A673 (cell line): ENCODE measurements around the gene MMEL1. TPM values are rescaled to one million over a fixed set of nuclear protein-coding genes. Genes with fewer than 3 reads are reported as not detected.

ENCODE experiments used
- BruUV-seq: library from RNA; stranded (reverse); fragments of 400-500 nt; replicated peaks from 2 replicates; lab custom pipeline; 2021; lab: Mats Ljungman, UMichigan
- CTCF ChIA-PET: fragments of 300-600 bp; sonication (Branson Sonifier 250); formaldehyde crosslinking; loops from one replicate; lab custom pipeline; 2022; ENCODE audit warnings: antibody characterized with exemption; lab: Charles Lee
- POLR2A ChIA-PET: fragments of 300-600 bp; sonication (Branson Sonifier 250); formaldehyde crosslinking; loops from one replicate; lab custom pipeline; 2022; ENCODE audit warnings: antibody characterized with exemption; ENCODE audit not compliant: low non-redundant PET; lab: Charles Lee
- DNase-seq: peaks from one replicate; pipeline ENCODE4 v3.0.0-alpha.2; 2015; ENCODE audit warnings: low spot score
- H3K27ac ChIP-seq: fragments of 200-600 bp; sonication (generic); 2 replicates; pipeline ENCODE4 v1.5.1; 2016; ENCODE audit warnings: mixed run types, low read depth, mild to moderate bottlenecking, mixed read lengths, antibody characterized with exemption, low read length; ENCODE audit not compliant: poor library complexity, severe bottlenecking
- H3K27me3 ChIP-seq: fragments of 200-600 bp; sonication (generic); replicated peaks from 2 replicates; pipeline ENCODE4 v1.6.1; 2017; ENCODE audit warnings: mixed run types, low read depth, mild to moderate bottlenecking, mixed read lengths, antibody characterized with exemption, low read length; ENCODE audit not compliant: insufficient read depth, poor library complexity
- H3K36me3 ChIP-seq: fragments of 200-600 bp; sonication (generic); 2 replicates; pipeline ENCODE4 v1.6.1; 2016; ENCODE audit warnings: mixed run types, mild to moderate bottlenecking, mixed read lengths, antibody characterized with exemption, low read length; ENCODE audit not compliant: insufficient read depth, poor library complexity, severe bottlenecking
- H3K4me1 ChIP-seq: fragments of 200-600 bp; sonication (generic); 2 replicates; pipeline ENCODE4 v1.6.1; 2017; ENCODE audit warnings: mixed run types, mild to moderate bottlenecking, mixed read lengths, antibody characterized with exemption, low read length; ENCODE audit not compliant: insufficient read depth, poor library complexity, severe bottlenecking
- H3K4me3 ChIP-seq: fragments of 200-600 bp; sonication (generic); 2 replicates; pipeline ENCODE4 v1.5.1; 2016; ENCODE audit warnings: low read depth, mixed run types, mild to moderate bottlenecking, mixed read lengths, low read length; ENCODE audit not compliant: poor library complexity, severe bottlenecking
- H3K9me3 ChIP-seq: fragments of 200-600 bp; sonication (generic); 2 replicates; pipeline ENCODE4 v1.6.1; 2016; ENCODE audit warnings: mixed run types, low read depth, mild to moderate bottlenecking, mixed read lengths, antibody characterized with exemption, low read length; ENCODE audit not compliant: poor library complexity, severe bottlenecking
- CTCF ChIP-seq: fragments of 300-800, 200-600 bp; sonication (generic); conservative IDR thresholded peaks from 2 replicates; pipeline ENCODE4 v1.5.1; 2017; ENCODE audit warnings: low read depth, mild to moderate bottlenecking, antibody characterized with exemption, low read length, moderate library complexity, mixed read lengths
- EZH2 ChIP-seq: fragments of 200-600 bp; sonication (generic); IDR thresholded peaks from 2 replicates; pipeline ENCODE4 v1.6.1; 2017; ENCODE audit warnings: borderline replicate concordance, low read depth, mild to moderate bottlenecking, mixed read lengths, antibody characterized with exemption, low read length; ENCODE audit not compliant: poor library complexity, severe bottlenecking
- intact Hi-C: fragments of 100-400 bp; cut with micrococcal nuclease; formaldehyde crosslinking; loops from one replicate; pipeline ENCODE4 v1.10.0; 2022; ENCODE audit not compliant: unreplicated experiment
- total RNA-seq: library from RNA; stranded (reverse); gene quantifications from 2 replicates; pipeline ENCODE4 v1.2.3, GENCODE V29; 2021

MMEL1 gene
- total RNA-seq, 1 experiment from 2014 or later, result not detected

DNA sequence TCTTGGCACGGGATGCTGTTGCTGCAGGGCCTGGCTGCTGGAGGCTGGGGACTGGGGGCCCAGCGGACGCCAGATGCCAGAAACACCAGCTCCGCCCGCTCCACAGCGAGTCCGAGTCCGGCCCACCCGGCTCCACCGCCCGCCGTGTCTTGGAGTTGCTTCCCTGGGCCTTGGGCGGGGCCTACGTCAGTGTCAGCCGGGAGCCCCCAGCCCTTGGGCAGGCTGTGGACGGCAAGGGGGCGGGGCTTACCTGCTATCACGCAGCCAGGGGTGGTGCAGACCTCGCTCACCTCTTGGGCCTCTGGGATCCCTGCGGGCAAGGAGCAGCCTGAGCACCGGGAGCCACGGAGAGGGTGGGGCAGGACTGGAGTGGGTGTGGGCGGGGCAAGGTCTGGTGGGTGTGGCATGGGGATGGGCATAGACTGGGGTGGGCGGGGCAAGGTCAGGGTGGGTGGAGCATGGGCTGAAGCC lies 21.8 kb downstream of the MMEL1 start:
- Histone ChIP-seq H3K9me3 (no peaks in the 10 kb centered on the region), H3K36me3 (no peaks in the 10 kb centered on the region), H3K4me1 (no peaks in the 10 kb centered on the region), H3K4me3 (peak overlapping the region; percentile 9), H3K27me3 (no peaks in the 10 kb centered on the region), H3K27ac (no peak overlapping the region)
- ChIA-PET POLR2A (no interaction called here), CTCF (no interaction called here)
- intact Hi-C loops, result no loop called here
- peak; percentile 35 for DNase-seq
- TF ChIP-seq CTCF (no peak), EZH2 (no peak)
- BruUV-seq, result no TSS peak

DNA sequence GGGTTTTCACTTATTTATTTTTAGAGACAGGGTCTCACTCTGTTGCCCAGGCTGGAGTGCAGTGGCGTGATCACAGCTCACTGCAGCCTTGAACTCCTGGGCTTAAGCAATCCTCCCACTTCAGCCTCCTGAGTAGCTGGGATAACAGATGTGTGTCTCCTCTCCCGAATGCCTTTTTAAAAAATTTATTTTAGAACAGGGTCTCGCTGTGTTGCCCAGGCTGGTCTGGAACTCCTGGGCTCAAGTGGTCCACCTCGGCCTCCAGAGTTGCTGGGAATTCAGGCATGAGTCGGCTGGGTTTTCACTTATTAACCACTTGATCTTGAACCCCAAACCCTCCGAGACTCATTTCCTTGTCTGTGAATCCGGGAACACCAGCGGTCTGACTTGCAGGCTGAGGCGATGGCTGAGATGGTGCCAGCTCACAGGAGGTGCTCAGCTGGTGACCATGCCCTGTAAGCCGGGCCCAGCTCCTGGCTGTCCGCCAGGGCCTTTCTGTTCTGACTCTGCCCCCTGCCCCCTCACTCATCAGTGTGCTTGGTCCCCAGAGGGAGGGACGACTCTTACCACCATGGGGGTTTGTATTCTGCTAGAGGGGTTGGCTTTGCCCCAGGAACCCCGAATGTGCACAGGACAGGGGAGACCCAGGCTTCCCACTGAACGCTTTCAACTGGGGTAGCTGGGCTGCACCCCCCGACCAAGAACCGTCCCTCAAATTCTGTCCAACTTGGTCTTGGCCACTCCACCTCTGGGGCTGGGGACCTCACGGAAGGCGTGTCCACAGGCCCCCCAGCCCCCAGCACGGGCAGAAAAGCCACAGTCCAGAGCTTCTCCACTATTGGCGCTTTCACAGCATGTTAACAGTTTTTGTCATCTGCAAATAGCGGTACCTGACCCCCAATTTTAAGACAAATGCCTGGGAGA lies 22.5 kb downstream of the MMEL1 start:
- H3K9me3 ChIP-seq, result no peaks in the 10 kb centered on the region
- no peaks in the 10 kb centered on the region for H3K4me1 ChIP-seq
- H3K27ac ChIP-seq, result no peak overlapping the region
- ChIA-PET POLR2A (no interaction called here), CTCF (no interaction called here)
- no peak overlapping the region for H3K4me3 ChIP-seq
- no TSS peak for BruUV-seq
- no peak for DNase-seq
- no peaks in the 10 kb centered on the region for H3K36me3 ChIP-seq
- TF ChIP-seq CTCF (no peak), EZH2 (no peak)
- intact Hi-C loops, result no loop called here
- no peaks in the 10 kb centered on the region for H3K27me3 ChIP-seq

GRCh38 chr1:2609319-2610035 lies 23.3 kb downstream of the MMEL1 start:
- BruUV-seq, result no TSS peak
- H3K36me3 ChIP-seq, result no peaks in the 10 kb centered on the region
- TF ChIP-seq EZH2, result no peak
- no peak for TF ChIP-seq CTCF
- intact Hi-C loops, result no loop called here
- H3K27ac ChIP-seq, result no peak overlapping the region
- no peak overlapping the region for H3K4me3 ChIP-seq
- CTCF ChIA-PET, result no interaction called here
- no peaks in the 10 kb centered on the region for H3K9me3 ChIP-seq
- H3K4me1 ChIP-seq, result no peaks in the 10 kb centered on the region
- POLR2A ChIA-PET, result no interaction called here
- no peaks in the 10 kb centered on the region for H3K27me3 ChIP-seq
- DNase-seq, result no peak
